DND-41 (cell line): Measurements from ENCODE around the gene KRTAP2-3.

Source experiments
- ATAC-seq: fragments of 200-7000 bp; cut with Tn5 transposase; 3 replicates; pipeline ENCODE4 v1.9.1; 2021; ENCODE audit warnings: low read depth; ENCODE audit not compliant: insufficient read depth
- DNase-seq: peaks from one replicate; pipeline ENCODE4 v3.0.0-alpha.2; 2020
- H2AFZ ChIP-seq: 2 replicates; pipeline ENCODE4 v1.6.0; 2012; ENCODE audit warnings: low read depth, low read length
- H3K27ac ChIP-seq: 2 replicates; pipeline ENCODE4 v1.5.1; 2012; ENCODE audit warnings: low read length, inconsistent platforms
- H3K27me3 ChIP-seq: fragments of 200-600 bp; sonication (generic); 2 replicates; pipeline ENCODE4 v1.6.0; 2012; ENCODE audit warnings: low read length, mild to moderate bottlenecking, inconsistent platforms; ENCODE audit not compliant: insufficient read depth, poor library complexity
- H3K36me3 ChIP-seq: 2 replicates; pipeline ENCODE4 v1.5.1; 2012; ENCODE audit warnings: low read length, inconsistent platforms; ENCODE audit not compliant: insufficient read depth
- H3K4me1 ChIP-seq: 2 replicates; pipeline ENCODE4 v1.5.1; 2012; ENCODE audit warnings: mild to moderate bottlenecking, low read length; ENCODE audit not compliant: insufficient read depth
- H3K4me2 ChIP-seq: 2 replicates; pipeline ENCODE4 v1.6.0; 2012; ENCODE audit warnings: mild to moderate bottlenecking, moderate library complexity, low read length, inconsistent platforms; ENCODE audit not compliant: insufficient read depth
- H3K4me3 ChIP-seq, 2 experiments: fragments of 200-600 bp in 1 of 2; shearing (Covaris generic) in 1 of 2; 2 replicates each; pipeline ENCODE4 v1.5.1; 2012 to 2016; ENCODE audit warnings: inconsistent platforms in 2 of 2, low read length in 2 of 2, mild to moderate bottlenecking in 2 of 2, low read depth in 1 of 2, moderate library complexity in 1 of 2
- H3K79me2 ChIP-seq: 2 replicates; pipeline ENCODE4 v1.6.0; 2012; ENCODE audit warnings: low read length, inconsistent platforms; ENCODE audit not compliant: insufficient read depth
- H3K9ac ChIP-seq: 2 replicates; pipeline ENCODE4 v1.6.0; 2012; ENCODE audit warnings: low read depth, mild to moderate bottlenecking, inconsistent platforms, low read length, moderate library complexity
- H3K9me3 ChIP-seq: 2 replicates; pipeline ENCODE4 v1.5.1; 2012; ENCODE audit warnings: low read length, moderate library complexity, mild to moderate bottlenecking, inconsistent platforms; ENCODE audit not compliant: insufficient read depth, severe bottlenecking
- H4K20me1 ChIP-seq: 2 replicates; pipeline ENCODE4 v1.6.0; 2012; ENCODE audit warnings: low read length; ENCODE audit not compliant: insufficient read depth
- EZH2 ChIP-seq: IDR thresholded peaks from 3 replicates; pipeline ENCODE4 v1.6.1; 2012; ENCODE audit warnings: borderline replicate concordance, low read depth, mild to moderate bottlenecking, moderate library complexity, low read length, inconsistent platforms; ENCODE audit not compliant: severe bottlenecking
- TF ChIP-seq, protein P1 (sequence below): IDR thresholded peaks from 2 replicates; pipeline ENCODE4 v1.5.1; 2012; ENCODE audit warnings: borderline replicate concordance, low read length, moderate library complexity, mild to moderate bottlenecking; ENCODE audit not compliant: poor library complexity, severe bottlenecking; ENCODE audit errors: extremely low read depth

The KRTAP2-3 gene

DNA sequence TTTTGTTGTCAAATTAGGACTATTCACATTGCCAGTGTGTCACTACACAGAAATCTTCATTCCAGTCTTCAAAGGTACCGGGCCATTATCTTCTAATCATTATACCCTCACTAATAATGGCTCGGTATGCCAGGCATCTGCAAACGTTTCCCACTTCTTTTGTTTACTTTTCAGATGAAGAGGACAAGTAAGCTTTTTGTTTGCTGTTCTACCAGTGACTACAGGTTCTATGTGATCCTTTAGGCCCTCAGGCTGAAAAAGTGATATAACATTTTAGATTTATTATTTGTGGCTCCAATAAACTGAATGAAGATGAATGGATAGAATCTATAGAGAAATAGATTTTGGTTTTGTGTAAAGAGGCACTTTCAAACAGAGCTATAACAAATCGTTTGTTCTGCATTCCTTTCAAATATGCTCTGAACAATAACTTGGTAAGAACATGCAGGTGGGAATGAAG lies 50.6 kb downstream of the KRTAP2-3 start:
- Histone ChIP-seq H4K20me1 (no peaks in the 10 kb centered on the region), H3K79me2 (no peaks in the 10 kb centered on the region), H3K9ac (no peak overlapping the region), H3K4me3 (no peak overlapping the region), H3K27me3 (peaks cover 29% of the 10 kb centered on the region), H3K36me3 (no peaks in the 10 kb centered on the region), H3K9me3 (no peaks in the 10 kb centered on the region), H3K4me2 (no peak overlapping the region), H3K4me1 (no peaks in the 10 kb centered on the region), H3K27ac (no peak overlapping the region), H2AFZ (no peak overlapping the region)
- DNase-seq (no peak), ATAC-seq (no peak)
- TF ChIP-seq EZH2 = no peak
- TF ChIP-seq, protein P1, sequence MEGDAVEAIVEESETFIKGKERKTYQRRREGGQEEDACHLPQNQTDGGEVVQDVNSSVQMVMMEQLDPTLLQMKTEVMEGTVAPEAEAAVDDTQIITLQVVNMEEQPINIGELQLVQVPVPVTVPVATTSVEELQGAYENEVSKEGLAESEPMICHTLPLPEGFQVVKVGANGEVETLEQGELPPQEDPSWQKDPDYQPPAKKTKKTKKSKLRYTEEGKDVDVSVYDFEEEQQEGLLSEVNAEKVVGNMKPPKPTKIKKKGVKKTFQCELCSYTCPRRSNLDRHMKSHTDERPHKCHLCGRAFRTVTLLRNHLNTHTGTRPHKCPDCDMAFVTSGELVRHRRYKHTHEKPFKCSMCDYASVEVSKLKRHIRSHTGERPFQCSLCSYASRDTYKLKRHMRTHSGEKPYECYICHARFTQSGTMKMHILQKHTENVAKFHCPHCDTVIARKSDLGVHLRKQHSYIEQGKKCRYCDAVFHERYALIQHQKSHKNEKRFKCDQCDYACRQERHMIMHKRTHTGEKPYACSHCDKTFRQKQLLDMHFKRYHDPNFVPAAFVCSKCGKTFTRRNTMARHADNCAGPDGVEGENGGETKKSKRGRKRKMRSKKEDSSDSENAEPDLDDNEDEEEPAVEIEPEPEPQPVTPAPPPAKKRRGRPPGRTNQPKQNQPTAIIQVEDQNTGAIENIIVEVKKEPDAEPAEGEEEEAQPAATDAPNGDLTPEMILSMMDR = no peak
